ENCODE measurements around the gene SUOX.
"Not testable (repeated sequence)": the region's sequence is repeated elsewhere in the genome, so short reads cannot be mapped to it uniquely, and the experiment has no call there.

SUOX gene

GRCh38 chr12:55996715-55997534 lies at the start of gene SUOX:
SUOX (plus strand) TSS chr12:55997276; CDS start chr12:56002222, 4,946 bp downstream.
- DNase-seq: no peak

- DNase-seq: no peak
Measured at GRCh38 chr12:55955344-55955743, 41.7 kb upstream of the SUOX start.

GRCh38 chr12:55955800-55956508 lies 41.1 kb upstream of the SUOX start:
- DNase-seq: peak; percentile 2

- DNase-seq: no peak
Measured at GRCh38 chr12:55957106-55957859, 39.8 kb upstream of the SUOX start.

GRCh38 chr12:55963760-55964159 lies 33.3 kb upstream of the SUOX start:
- no peak for DNase-seq

- DNase-seq: no peak
Measured at GRCh38 chr12:55965240-55965639, 31.8 kb upstream of the SUOX start.

GRCh38 chr12:55965941-55966407 lies 31.1 kb upstream of the SUOX start, which contains the start of gene PMEL:
PMEL (minus strand) TSS chr12:55966042; CDS start chr12:55966011, 31 bp downstream.
- no peak for DNase-seq

GRCh38 chr12:55966408-55967281 lies 30.4 kb upstream of the SUOX start, which contains the start of gene CDK2:
CDK2 (plus strand) TSS chr12:55966830; CDS start chr12:55967009, 179 bp downstream.
- peak; percentile 79 for DNase-seq

GRCh38 chr12:55969356-55969755 lies 27.7 kb upstream of the SUOX start:
- DNase-seq: no peak

- no peak for DNase-seq
Measured at GRCh38 chr12:55970775-55971174, 26.3 kb upstream of the SUOX start.

- DNase-seq: no peak
Measured at GRCh38 chr12:55972042-55972441, 25.0 kb upstream of the SUOX start.

- DNase-seq: no peak
Measured at GRCh38 chr12:55972456-55972855, 24.6 kb upstream of the SUOX start.

GRCh38 chr12:55972911-55973598 lies 24.0 kb upstream of the SUOX start:
- no peak for DNase-seq

GRCh38 chr12:55973599-55974307 lies 23.3 kb upstream of the SUOX start, which contains the start of gene RAB5B:
RAB5B (plus strand) TSS chr12:55974078; CDS start chr12:55986961, 12,883 bp downstream.
- DNase-seq: peak; percentile 97

- no peak for DNase-seq
Measured at GRCh38 chr12:55974308-55974730, 22.8 kb upstream of the SUOX start.

GRCh38 chr12:55978393-55978792 lies 18.7 kb upstream of the SUOX start:
- DNase-seq: no peak

GRCh38 chr12:55979069-55979468 lies 18.0 kb upstream of the SUOX start:
- no peak for DNase-seq

GRCh38 chr12:55981882-55982281 lies 15.2 kb upstream of the SUOX start:
- not testable (repeated sequence) for DNase-seq

GRCh38 chr12:55982319-55982936 lies 14.6 kb upstream of the SUOX start:
- DNase-seq: no peak

- no peak for DNase-seq
Measured at GRCh38 chr12:55983232-55983842, 13.7 kb upstream of the SUOX start.

Data from NK-92 treated with Interleukin-12 subunit alpha and Interleukin-12 subunit beta, amount 100 ng/mL, for 24 hours (cell line).